Activated naive CD4-positive, alpha-beta T cell (primary cell): ENCODE measurements around the gene USP24.
"Not testable (repeated sequence)": the region's sequence is repeated elsewhere in the genome, so short reads cannot be mapped to it uniquely, and the experiment has no call there.

Source experiments
- DNase-seq, 4 experiments: peaks; one replicate each; lab custom pipeline; 2025; lab: John Stamatoyannopoulos, UW

The USP24 gene

DNA sequence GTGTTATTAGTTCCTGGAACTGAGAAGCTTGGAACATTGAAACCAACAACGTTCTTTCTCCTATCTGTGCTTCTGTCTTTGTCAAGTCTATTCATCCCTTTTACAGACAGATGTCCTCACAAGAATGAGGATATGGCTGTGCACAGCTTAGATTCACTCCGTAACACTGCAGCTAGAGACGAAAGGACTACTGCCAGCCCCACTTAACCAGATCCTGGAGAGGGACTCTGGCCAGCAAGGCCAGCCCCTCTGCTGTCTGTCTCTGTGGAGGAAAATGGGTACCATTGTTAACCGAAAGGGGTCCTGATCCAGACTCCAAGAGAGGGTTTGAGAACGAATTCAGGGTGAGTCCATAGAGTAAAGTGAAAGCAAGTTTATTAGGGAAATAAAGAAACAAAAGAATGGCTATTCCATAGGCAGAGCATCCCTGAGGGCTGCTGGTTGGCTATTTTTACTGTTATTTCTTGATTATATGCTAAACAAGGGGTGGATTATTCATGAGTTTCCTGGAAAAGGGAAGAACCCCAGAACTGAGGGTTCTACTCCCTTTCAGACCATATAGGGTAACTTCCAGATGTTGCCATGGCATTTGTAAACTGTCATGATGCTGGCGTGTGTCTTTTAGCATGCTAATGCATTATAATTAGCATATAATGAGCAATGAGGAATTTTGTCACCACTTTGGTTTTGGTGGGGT, 17.4 kb upstream of the USP24 start:
- no peak for DNase-seq

DNA sequence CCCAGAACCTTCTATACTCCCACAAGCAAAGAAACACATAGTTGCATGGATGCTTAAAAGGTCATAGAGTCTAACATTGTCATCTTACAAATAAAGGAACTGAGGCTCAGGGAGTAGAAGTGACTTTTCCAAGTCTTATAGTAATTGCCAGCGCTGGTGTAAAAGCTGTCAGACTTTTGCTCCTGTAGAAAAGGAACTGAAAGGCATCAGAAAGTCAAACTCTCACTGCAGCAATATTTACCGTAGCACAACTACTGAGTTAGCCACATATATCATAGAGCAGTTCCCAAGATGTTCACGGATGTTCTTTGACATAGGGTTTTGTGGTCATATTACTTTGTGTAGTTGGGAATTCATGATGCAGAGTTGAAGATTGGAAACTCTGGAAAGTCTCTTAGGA, 16.6 kb upstream of the USP24 start:
- no peak for DNase-seq

DNA sequence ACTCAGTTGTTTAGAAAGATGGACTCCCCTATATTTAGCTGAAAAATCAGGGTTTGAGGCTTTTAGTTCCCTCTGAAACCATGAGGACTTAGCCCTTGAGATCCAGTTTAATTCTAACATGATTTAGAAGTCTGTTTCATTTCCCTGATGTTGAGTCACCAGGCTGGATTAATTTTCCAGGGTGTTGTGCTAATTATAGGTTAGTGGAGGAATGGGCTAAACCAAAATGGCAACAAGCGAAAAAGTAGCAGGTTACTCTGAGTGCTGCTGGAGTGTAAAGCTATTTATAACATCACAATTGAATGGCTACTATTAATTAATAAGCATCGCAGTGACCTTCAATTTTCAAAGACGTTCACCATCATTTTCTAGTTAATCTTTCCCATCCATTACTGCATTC, 15.5 kb upstream of the USP24 start:
- DNase-seq: no peak

DNA sequence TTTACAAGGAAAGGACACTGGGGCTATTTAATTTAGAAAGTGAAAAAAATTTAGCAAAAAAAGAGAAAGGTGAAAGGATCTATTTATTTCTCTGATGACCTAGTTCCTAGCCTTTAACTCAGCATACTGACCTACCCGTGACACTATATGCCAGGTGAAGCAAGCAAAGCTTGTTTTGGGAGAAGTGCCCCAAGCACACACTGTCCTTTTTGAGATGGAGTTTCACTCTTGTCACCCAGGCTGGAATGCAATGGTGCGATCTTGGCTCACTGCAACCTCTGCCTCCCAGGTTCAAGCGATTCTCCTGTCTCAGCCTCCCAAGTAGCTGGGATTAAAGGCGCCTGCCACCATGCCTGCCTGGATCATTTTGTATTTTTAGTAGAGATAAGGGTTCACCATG, 14.6 kb upstream of the USP24 start:
- DNase-seq: not testable (repeated sequence)

DNA sequence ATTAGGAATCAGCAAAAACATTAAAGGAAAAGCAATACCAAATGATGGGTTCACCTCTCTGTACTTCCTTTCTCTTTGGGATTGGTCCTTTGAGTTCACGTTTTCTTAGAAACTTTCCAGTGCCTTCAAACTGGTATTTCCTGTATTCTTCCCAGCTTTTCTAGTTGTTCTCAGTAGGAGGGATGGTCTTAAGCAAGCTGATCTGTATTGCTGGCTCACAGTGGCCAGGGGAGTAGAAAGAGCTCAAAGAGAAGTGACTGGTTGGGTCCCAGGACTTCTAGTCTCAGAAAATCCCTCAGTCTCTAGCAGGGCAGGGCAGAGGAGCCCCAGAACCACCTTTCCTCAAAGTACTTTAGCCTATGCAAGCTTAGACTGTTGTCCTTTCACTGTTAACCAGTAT, 10.1 kb upstream of the USP24 start:
- no peak for DNase-seq

DNA sequence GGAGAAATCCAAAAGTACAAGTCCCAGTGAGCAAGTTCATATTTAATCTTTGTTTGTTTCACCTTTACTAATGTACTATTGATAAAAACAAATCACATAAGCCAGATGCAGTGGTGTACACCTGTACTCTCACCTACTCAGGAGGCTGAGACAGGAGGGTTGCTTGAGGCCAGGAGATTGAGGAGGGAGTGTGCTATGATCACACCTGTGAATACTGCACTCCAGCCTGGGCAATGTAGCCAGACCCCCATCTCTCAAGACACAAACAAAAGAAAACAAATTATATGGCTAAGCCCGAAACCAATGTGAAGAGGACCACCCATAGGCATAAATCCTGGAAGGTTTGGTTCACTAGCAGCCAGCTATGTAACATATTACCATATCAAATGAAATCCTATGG, 9.6 kb upstream of the USP24 start:
- no peak for DNase-seq

DNA sequence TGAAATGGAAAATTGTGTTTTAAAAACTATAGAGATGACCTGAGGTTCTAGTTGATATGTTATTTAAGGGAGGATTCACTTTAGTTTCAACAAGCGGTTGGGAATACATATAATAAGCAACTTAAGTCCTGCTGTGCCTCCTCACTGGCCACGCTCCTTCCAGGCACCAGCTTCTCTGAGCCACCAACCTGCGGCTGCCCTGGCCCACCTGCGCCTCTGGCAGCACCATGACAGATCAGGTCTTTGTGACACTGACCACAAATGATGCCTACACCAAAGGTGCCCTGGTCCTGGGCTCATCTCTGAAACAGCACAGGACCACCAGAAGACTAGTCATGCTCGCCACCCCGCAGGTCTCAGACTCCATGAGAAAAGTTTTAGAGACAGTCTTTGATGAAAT, 7.0 kb upstream of the USP24 start:
- no peak for DNase-seq

DNA sequence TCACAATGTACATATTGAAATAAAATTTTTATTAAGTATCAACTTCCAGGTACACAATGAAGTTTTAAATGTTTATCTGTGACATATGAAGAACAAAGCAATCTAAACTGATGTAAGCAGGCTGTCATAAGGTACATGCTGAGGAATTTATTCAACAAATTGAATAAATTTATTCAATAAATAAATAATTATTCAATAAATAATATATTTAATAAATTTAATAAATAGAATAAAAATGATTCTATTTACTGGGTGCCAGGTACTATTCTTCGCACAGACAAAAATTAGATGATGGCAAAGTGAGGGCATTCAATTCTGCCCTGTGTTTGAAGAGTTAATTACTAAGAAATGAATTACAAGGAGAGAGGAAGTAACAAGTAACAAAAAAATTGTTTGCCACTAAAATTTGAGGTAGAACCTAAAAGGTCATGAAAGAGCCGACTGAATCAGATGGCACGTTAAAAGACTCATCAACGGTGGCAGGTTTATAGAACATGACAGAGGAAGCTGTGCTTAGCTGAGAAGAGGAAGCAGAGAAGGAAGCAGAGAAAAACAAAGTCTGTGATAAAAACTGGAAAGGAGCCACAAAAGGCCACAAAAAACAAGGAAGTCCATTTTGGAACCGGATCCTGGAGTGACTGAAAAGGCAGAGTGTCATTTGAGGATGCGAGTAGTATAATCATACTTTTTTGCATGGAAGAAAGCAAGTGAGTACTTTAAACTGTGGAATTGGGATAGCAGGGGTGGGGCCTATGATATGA, 2.2 kb upstream of the USP24 start:
- DNase-seq: no peak

DNA sequence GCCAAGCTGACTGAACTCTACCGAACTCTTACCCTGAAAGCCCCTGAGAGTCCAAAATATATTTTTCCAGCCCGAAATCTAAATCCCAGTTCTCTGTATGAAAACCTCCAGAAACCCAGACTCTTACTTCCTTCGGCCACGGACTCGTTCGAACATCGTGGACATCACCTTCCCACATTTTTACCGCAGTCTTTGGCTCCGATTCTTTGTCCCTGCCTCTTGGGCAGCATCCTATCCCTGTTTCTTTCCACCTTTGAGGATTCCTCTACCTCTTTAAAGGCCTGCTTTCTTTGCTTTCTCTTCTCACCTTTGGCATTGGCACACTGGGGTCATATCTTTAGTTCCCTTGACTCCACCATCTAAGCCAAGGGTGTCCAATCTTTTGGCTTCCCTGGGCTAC, 932 bp upstream of the USP24 start:
- no peak for DNase-seq

DNA sequence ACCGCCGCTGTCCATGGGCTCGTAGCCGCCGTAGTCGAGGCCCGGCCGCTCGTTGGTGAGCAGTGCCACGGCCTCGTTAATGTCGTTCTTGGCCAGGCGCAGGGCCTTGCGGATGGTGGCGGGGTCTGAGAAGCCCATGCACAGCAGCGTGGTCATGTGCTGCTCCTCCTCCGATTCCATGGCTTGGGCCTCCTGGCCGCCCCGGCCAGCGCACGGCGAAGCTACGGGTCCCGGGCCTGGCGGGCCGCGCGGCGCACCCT, 300 bp downstream of the USP24 start:
- DNase-seq: no peak

DNA sequence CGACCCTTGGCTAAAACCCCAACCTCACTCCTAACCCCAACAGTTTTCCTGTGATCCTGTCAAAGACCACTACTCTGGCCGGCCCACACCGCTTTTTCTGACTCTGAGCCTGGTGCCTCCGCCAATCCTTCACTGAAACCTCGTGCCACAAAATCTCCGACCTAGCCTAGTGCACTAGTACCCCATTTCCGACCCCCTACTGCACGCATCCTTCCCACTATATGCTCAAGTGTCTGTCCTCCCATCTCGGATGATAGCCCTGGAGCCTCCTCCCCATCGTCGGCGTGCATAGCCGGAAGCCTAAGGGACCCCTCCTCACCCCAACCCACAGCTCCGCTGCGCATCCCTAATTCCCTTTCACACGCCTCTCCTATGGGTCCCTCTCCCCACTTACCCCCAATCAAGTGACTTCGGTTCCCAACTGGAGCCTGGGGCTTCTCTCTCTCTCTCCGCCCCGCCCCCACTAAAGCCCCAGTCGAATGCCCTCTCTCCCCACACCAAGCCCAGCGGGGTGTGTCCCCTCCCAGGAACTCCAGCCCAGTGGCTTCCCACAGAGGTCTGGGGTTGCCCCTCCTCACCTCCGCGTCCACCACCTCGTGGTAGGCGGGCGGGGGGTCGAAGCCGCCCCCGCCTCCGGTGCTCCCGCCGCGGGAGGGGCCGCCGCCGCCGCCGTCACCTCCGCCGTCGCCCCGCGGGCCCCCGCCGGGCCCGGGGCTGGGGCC, 791 bp downstream of the USP24 start:
- DNase-seq: peak in 2 of 4 experiments; percentile 17 to 21

DNA sequence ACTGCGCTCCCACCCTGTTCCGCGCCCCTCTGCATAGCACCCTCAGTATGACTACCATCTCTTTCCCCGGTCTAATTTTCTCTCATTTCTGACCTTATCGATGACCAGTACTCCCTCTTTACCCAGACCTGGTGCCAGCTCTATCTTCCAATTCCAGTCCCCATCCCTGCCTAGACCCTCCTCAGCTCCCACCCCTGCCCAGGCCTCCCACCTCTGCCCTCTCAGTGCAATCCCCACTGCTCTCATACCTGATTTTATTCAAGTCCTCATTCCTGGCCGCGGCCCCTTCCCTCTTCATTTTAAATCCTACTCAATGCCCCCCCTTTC, 1.3 kb downstream of the USP24 start:
- no peak for DNase-seq

DNA sequence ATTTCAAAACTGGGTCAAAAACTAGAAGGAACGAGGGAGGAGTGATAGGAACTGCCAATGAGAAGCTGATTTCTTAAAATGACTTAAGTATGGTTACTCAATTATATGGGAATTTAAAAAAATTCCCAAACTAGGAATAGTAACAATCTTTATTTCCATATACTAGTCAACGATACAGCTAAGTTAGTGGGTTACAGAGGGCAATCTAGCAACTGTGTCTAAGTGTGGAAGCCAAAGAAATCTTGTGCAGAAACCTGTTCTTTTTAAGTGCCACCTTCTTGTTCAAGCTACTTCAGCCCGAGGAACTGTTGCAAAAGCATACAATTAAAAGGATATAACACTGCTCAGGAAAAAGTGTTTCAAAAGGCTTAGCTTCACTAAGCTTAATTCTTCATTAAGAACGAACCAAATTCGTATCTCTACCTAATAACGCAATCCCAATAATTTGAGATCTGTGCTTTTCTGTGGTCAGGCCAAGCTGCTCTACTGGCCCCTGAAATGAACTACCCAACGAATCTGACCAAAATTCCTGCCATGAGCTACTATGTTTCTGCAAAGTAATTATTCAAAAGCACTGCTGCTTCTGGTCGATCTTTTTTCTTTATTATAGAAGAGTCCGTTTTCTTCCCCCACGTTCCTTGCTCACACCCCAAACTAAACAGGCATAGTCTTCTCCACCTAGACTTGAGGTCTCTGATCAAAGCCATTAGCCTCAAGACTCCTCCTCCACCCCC, 1.8 kb downstream of the USP24 start:
- DNase-seq: no peak

DNA sequence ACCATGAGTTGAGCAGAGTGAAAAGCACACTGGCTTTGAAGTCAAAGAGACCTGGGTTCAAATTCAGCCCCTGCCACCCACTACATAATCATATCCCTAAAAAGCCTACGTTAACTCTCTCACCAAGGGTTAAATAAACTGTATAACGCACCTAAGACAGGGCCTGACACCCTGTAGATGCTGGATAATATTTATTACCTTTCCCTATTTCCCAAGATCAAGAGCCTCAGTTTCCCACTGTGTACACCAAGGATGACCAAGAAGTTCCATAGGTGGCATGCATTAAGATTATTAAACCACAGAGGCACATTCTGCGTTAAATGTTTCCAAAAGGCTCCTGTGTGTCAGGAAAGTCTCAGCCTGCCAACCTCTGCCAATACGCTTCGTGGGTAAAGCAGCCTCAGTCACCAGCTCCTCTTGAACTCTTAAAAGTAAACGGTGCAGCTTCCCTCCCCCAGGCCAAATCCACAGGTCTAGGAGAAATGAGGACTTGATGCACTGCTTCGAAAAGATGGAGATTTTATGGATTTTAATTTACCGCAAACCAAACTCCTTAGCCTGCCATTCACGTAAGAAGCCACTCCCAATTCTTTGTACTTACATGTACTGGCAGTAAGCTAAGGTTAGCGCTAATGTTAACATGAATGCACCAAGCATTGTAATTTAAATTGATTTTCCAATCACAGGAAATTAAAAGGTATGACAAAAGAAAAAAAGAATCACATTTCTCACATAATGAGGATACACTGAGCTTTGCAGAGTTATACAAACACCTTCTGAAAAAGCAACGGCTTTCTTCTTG, 2.6 kb downstream of the USP24 start:
- DNase-seq: no peak

DNA sequence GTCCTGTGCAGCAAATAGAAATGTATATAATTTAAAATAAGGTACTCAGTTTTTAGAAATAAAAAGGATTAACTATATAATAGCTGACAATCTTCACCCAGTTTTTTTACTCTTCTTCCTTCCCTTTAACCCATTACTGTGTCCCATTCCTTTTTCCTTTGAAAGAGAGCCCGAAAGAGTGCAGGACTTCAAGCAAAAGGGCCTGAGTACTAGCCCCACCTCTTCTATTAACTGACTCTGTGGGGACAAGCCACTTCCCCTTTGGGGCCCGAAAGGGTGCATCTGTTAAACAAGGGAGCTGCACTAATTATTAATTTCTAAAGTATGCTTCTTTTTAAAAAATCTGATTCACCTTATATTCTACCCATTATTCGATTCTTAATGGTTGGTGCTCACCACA, 3.3 kb downstream of the USP24 start:
- no peak for DNase-seq

DNA sequence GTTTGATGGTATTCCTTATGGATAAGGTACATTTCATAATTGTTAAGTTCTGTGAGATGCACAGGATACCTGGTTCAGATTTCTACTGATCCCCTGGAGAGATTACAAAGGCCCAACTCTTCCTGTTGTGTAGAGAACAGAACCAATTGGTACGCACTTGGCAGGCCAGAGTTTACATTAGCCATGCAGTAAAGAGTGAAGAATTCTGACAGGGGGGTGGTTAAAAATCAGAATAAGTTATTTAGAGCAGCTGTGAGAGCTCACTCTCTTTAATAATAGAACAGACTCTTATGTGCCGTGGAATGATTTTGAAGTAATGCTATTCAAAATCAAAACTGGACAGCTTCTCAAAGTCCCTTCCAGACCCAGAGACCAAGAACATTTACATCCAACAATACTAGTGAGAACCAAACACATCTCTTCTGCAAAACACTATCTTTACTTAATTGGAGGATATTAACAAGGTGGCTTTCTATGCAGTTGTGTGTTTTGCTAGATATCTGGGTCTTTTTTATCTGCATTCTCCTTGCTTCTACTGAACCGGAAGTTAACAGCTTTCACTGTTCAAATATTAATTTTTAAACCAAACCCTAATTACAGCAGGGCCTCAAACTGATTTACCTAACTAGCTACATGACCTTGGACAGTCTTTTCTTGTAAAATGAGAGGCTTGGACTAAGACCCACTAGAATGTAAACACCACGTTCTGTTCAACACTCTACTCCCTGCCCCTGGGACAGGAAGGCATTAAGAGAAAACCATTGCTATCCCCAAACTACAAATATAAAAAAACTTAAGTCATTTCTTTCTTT, 4.0 kb downstream of the USP24 start:
- no peak for DNase-seq

DNA sequence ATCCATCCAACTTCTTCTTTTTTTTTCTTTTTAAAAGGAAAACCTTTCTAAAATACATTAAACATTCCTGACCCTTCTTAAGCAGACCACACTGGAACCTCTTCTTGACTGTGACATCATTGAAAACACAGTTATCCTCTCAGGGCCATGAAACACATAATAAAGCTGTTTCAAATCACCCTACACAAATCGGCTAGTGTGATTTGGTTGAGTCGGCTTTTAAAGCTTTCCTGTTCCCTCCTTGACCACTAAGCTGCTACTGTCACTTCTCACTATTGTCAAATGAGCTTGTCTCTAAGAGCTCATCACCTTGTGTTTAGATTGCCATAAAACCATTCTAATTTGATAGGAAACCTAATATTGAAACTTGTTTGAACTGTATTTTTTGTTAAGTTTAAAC, 5.9 kb downstream of the USP24 start:
- DNase-seq: no peak

DNA sequence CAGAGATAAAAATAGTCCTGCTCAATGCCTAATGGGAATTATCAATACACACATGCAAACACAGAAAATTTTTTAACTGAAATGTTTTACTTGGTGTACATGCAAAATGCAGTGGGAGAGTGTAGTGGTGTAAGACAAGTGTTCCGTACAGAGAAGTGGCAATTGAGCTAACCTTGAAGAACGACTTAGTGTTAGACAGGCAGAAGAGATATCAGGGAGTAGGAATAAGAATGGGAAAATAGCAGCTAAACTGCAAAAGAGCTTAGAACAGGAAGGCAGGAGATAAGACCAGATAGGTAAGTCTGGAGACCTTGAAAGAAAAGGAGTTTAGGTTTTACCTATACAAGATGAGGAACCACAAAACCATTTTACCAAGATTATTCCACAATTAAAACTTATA, 9.0 kb downstream of the USP24 start:
- DNase-seq: no peak

DNA sequence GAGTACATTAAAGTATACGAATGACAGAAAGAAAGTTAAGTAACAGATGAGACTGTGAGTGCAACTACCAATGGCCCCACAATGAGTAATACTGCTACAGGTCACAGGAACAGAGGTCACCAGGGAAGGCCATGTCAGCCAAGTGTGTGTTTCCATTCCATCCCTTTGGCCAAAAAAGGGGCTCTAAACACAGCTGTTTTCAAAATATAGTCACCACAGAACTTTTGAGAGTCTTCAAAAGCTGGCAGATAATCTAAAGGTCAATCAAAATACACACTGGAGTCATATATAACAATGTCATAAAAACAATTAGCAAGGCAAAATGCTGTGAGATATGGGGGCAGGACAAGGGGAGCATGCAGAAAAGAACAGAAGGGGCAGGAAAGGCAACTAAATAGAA, 10.2 kb downstream of the USP24 start:
- no peak for DNase-seq

DNA sequence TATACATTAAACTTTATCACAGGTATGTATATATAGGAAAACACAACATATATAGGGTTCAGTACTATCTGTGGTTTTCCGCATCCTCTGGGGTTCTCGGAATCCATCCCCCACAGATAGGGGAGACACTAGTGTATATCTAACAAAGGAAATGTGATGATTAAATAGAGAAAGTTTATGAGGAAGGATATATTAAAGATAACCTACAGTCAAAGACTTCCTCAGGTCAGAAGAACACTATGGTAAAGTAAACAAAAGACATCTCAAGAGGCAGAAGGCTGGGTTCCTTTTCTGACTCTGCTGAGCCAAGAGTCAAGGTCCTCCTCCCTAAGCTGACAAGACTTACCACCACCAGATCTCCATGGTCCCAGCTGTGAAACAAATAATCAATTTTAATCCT, 12.1 kb downstream of the USP24 start:
- DNase-seq: no peak

DNA sequence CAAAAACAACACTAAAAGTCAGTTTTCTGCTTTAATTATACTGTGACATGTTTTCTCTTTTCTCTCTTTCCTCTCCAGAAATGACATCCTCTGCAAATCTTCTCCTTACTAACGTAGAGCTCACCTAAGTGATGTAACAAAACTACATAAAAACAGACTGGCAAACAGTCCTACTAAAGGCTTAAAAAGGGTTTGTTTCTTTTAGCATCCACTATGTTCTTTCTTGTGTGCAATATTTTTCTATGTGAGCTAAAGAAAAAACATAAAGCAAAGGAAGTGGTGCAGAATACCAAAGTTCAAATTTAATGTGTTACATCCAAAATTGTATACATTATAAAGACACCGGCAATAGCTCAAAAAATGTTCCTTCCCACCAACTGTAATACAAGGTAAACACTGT, 14.5 kb downstream of the USP24 start:
- no peak for DNase-seq
